Caco-2 (cell line): ENCODE results near the gene SHISA8. TPM values are rescaled to one million over a fixed set of nuclear protein-coding genes. Genes with fewer than 3 reads are reported as not detected.

Experiments used
- BruUV-seq: library from RNA; stranded (reverse); fragments of 400-500 nt; replicated peaks from 2 replicates; lab custom pipeline; 2021; lab: Mats Ljungman, UMichigan
- CTCF ChIA-PET: fragments of 300-600 bp; sonication (Branson Sonifier 250); formaldehyde crosslinking; loops from one replicate; lab custom pipeline; 2022; ENCODE audit warnings: antibody characterized with exemption; lab: Charles Lee
- POLR2A ChIA-PET: fragments of 300-600 bp; sonication (Branson Sonifier 250); formaldehyde crosslinking; loops from one replicate; lab custom pipeline; 2022; ENCODE audit warnings: antibody characterized with exemption; lab: Charles Lee
- DNase-seq, 2 experiments: peaks; one replicate each; pipeline versions ENCODE4 v3.0.0 to v3.0.0-alpha.2; 2020 to 2022
- H3K27me3 ChIP-seq: replicated peaks from 2 replicates; pipeline ENCODE4 v1.6.0; 2011; ENCODE audit warnings: low read length; ENCODE audit not compliant: control insufficient read depth, insufficient read depth
- H3K36me3 ChIP-seq: 2 replicates; pipeline ENCODE4 v1.5.1; 2011; ENCODE audit warnings: low read length; ENCODE audit not compliant: control insufficient read depth, insufficient read depth
- H3K4me1 ChIP-seq: fragments of 250-450 bp; sonication (Bioruptor Pico); 2 replicates; pipeline ENCODE4 v1.5.1; 2020; ENCODE audit warnings: mild to moderate bottlenecking
- H3K4me3 ChIP-seq: 2 replicates; pipeline ENCODE4 v1.5.1; 2011; ENCODE audit warnings: low read depth, mild to moderate bottlenecking, control low read depth, low read length
- H3K9me3 ChIP-seq: fragments of 250-450 bp; sonication (Bioruptor Pico); 2 replicates; pipeline ENCODE4 v1.5.1; 2020; ENCODE audit warnings: mild to moderate bottlenecking, moderate library complexity
- H3K27ac Mint-ChIP-seq: one replicate; pipeline ENCODE4 v1.8.0; 2022; ENCODE audit warnings: mixed read lengths; ENCODE audit not compliant: unreplicated experiment
- H3K27me3 Mint-ChIP-seq: one replicate; pipeline ENCODE4 v1.8.0; 2022; ENCODE audit warnings: mixed read lengths; ENCODE audit not compliant: insufficient read depth, unreplicated experiment
- H3K36me3 Mint-ChIP-seq: one replicate; pipeline ENCODE4 v1.8.0; 2022; ENCODE audit warnings: mild to moderate bottlenecking, mixed read lengths; ENCODE audit not compliant: insufficient read depth, unreplicated experiment
- H3K4me1 Mint-ChIP-seq: one replicate; pipeline ENCODE4 v1.8.0; 2022; ENCODE audit warnings: low read depth, mixed read lengths; ENCODE audit not compliant: unreplicated experiment
- H3K4me3 Mint-ChIP-seq: one replicate; pipeline ENCODE4 v1.8.0; 2022; ENCODE audit warnings: mild to moderate bottlenecking, moderate library complexity, mixed read lengths; ENCODE audit not compliant: unreplicated experiment
- H3K9me3 Mint-ChIP-seq: one replicate; pipeline ENCODE4 v1.8.0; 2022; ENCODE audit warnings: mixed read lengths; ENCODE audit not compliant: unreplicated experiment
- CTCF ChIP-seq, 2 experiments: fragments of 200-600 bp in 1 of 2; IDR thresholded peaks; 1 replicate in 1 of 2; 2 replicates in 1 of 2; pipeline versions ENCODE4 v1.5.1 to v1.8.0; 2011 to 2022; ENCODE audit warnings: antibody characterized with exemption in 1 of 2, control low read depth in 1 of 2, inconsistent platforms in 1 of 2, low read depth in 1 of 2, low read length in 1 of 2, mild to moderate bottlenecking in 1 of 2, moderate library complexity in 1 of 2; ENCODE audit not compliant: insufficient read depth in 1 of 2, severe bottlenecking in 1 of 2, unreplicated experiment in 1 of 2
- intact Hi-C: fragments of 100-400 bp; cut with micrococcal nuclease; formaldehyde crosslinking; loops from one replicate; pipeline ENCODE4 v1.10.0; 2022; ENCODE audit not compliant: unreplicated experiment
- total RNA-seq: library from RNA; stranded (reverse); gene quantifications from 2 replicates; pipeline ENCODE4 v1.2.3, GENCODE V29; 2022

Gene SHISA8
- total RNA-seq, 1 experiment from 2014 or later = 1.4 TPM

GRCh38 chr22:41899992-41900651 lies 14.8 kb downstream of the SHISA8 start:
- H3K9me3 ChIP-seq = no peaks in the 10 kb centered on the region
- H3K4me1 ChIP-seq = no peaks in the 10 kb centered on the region
- H3K4me3 ChIP-seq = no peak overlapping the region
- H3K36me3 ChIP-seq = peaks cover 4% of the 10 kb centered on the region
- no peaks in the 10 kb centered on the region for H3K27me3 ChIP-seq
- no peaks in the 10 kb centered on the region for H3K27me3 Mint-ChIP-seq
- CTCF ChIA-PET = no interaction called here
- no peak for TF ChIP-seq CTCF (IDR thresholded peaks at IDR 0.05; ENCODE audit: insufficient read depth in 1 of 2, low read depth in 1 of 2, low read length in 1 of 2, severe bottlenecking in 1 of 2, unreplicated experiment in 1 of 2)
- H3K27ac Mint-ChIP-seq = no peak overlapping the region
- H3K9me3 Mint-ChIP-seq = no peaks in the 10 kb centered on the region
- intact Hi-C loops = no loop called here
- no peaks in the 10 kb centered on the region for H3K4me1 Mint-ChIP-seq
- H3K4me3 Mint-ChIP-seq = no peak overlapping the region
- POLR2A ChIA-PET = no interaction called here
- peaks cover 92% of the 10 kb centered on the region for H3K36me3 Mint-ChIP-seq
- no TSS peak for BruUV-seq
- DNase-seq = no peak

DNA sequence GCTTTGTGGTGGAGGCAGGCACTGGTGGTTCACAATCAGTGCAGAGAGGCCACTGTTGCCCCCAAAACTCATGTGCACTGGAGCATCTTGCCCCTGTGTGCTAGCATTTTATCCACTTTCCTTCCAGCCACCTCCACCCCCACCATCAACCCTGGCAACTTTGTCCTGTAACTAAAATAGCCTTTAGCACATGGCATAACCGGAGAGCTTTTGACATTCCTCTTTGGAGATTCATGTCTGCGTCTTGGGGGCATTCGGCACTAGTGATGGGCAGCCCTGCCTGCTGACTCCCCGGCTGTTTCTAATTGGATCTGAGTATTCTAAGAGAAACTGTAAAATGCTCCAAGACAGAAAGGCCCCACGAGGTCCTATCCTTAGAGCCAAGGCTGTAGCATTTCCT lies 15.8 kb downstream of the SHISA8 start:
- Mint-ChIP-seq H3K36me3 (peaks cover 91% of the 10 kb centered on the region), H3K4me3 (no peak overlapping the region), H3K9me3 (no peaks in the 10 kb centered on the region), H3K4me1 (no peaks in the 10 kb centered on the region), H3K27me3 (no peaks in the 10 kb centered on the region), H3K27ac (no peak overlapping the region)
- DNase-seq = no peak
- no peaks in the 10 kb centered on the region for H3K4me1 ChIP-seq
- TF ChIP-seq CTCF (IDR thresholded peaks at IDR 0.05; ENCODE audit: insufficient read depth in 1 of 2, low read depth in 1 of 2, low read length in 1 of 2, severe bottlenecking in 1 of 2, unreplicated experiment in 1 of 2) = no peak
- ChIA-PET CTCF (no interaction called here), POLR2A (no interaction called here)
- no peaks in the 10 kb centered on the region for H3K9me3 ChIP-seq
- peaks cover 5% of the 10 kb centered on the region for H3K36me3 ChIP-seq
- no peak overlapping the region for H3K4me3 ChIP-seq
- no peaks in the 10 kb centered on the region for H3K27me3 ChIP-seq
- intact Hi-C loops = no loop called here
- BruUV-seq = no TSS peak

DNA sequence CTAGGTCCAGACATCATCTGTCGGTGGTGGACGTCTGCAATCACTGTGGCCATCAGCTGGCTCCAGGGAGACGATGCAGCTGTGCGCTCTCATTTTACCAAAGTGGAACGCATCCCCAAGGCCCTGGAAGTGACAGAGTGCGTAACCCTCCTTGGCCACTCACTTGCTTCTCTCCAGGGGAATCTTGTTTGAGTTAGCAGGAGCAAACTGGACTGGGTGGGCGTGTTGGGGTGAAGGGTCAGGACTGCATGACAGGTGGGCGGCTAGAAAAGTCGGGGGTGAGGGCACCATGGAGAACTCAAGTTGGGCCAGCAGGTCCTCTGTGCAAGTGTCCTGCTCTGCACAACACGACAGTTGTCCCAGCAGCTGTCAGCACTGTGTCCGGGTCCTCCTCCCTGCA lies 16.2 kb downstream of the SHISA8 start:
- Mint-ChIP-seq H3K27me3 (no peaks in the 10 kb centered on the region), H3K36me3 (peaks cover 88% of the 10 kb centered on the region), H3K27ac (no peak overlapping the region), H3K9me3 (no peaks in the 10 kb centered on the region), H3K4me1 (no peaks in the 10 kb centered on the region), H3K4me3 (no peak overlapping the region)
- intact Hi-C loops = no loop called here
- POLR2A ChIA-PET = no interaction called here
- H3K9me3 ChIP-seq = no peaks in the 10 kb centered on the region
- CTCF ChIA-PET = no interaction called here
- H3K4me1 ChIP-seq = no peaks in the 10 kb centered on the region
- no peak for TF ChIP-seq CTCF (IDR thresholded peaks at IDR 0.05; ENCODE audit: insufficient read depth in 1 of 2, low read depth in 1 of 2, low read length in 1 of 2, severe bottlenecking in 1 of 2, unreplicated experiment in 1 of 2)
- H3K4me3 ChIP-seq = no peak overlapping the region
- no TSS peak for BruUV-seq
- DNase-seq = no peak
- H3K27me3 ChIP-seq = no peaks in the 10 kb centered on the region
- peaks cover 5% of the 10 kb centered on the region for H3K36me3 ChIP-seq
